ENCODE data around the gene BRD9.

DNA sequence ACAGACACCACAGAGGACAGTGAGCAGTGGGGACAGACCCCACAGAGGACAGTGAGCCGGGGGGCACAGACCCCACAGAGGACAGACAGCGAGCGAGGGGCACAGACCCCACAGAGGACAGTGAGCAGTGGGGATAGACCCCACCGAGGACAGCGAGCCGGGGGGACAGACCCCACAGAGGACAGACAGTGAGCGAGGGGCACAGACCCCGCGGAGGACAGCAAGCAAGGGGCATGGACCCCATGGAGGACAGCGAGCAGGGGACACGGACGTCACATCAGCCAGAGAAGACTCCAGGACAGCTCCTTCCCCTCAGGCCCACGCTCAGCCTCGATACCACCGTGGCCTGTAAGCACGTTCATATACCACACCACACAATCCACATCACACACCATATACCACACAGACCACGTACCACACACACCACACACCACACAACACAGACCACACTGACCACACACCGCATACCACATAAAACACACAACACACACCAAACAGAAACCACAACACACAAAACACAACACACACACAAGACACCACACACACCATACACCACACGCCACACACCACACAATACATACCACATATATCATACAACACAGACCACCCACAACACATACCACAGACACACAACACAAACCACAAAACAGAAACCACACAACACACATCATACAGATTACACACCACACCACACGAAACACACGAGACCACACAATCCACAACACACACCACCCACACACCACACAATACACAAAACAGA, 36.6 kb downstream of the BRD9 start:
- TF ChIP-seq CTCF (optimal IDR thresholded peaks at IDR 0.05 in 1 of 3, IDR thresholded peaks at IDR 0.05 in 1 of 3, conservative IDR thresholded peaks at IDR 0.05 in 1 of 3; ENCODE audit: extremely low read depth in 1 of 3, insufficient read depth in 2 of 3, low read length in 3 of 3) (no peak), EZH2 (IDR thresholded peaks at IDR 0.05; ENCODE audit: low read length) (no peak)
